Activated naive CD4-positive, alpha-beta T cell treated with anti-CD3 and anti-CD28 coated beads, Interleukin-2, amount 10 ng/mL, durations not matched to agents 7 days and 5 days (primary cell): ENCODE results near the gene DNAH11.
"Not testable (repeated sequence)": the region's sequence is repeated elsewhere in the genome, so short reads cannot be mapped to it uniquely, and the experiment has no call there.

Source experiments
- CTCF ChIA-PET: fragments of 350-600 bp; sonication (Branson Sonifier 250); formaldehyde crosslinking; loops from one replicate; lab custom pipeline; 2021; ENCODE audit warnings: antibody characterized with exemption; lab: Charles Lee
- DNase-seq: peaks from one replicate; pipeline ENCODE4 v3.0.0-alpha.2; 2020
- H3K27ac Mint-ChIP-seq: one replicate; pipeline ENCODE4 v1.8.0; 2021; ENCODE audit warnings: mild to moderate bottlenecking, moderate library complexity, mixed read lengths
- H3K27me3 Mint-ChIP-seq: one replicate; pipeline ENCODE4 v1.8.0; 2021; ENCODE audit warnings: mild to moderate bottlenecking, mixed read lengths
- H3K36me3 Mint-ChIP-seq: one replicate; pipeline ENCODE4 v1.8.0; 2021; ENCODE audit warnings: mixed read lengths
- H3K4me1 Mint-ChIP-seq: one replicate; pipeline ENCODE4 v1.8.0; 2021; ENCODE audit warnings: mixed read lengths
- H3K4me3 Mint-ChIP-seq: one replicate; pipeline ENCODE4 v1.8.0; 2021; ENCODE audit warnings: mild to moderate bottlenecking, moderate library complexity, mixed read lengths
- H3K9me3 Mint-ChIP-seq: one replicate; pipeline ENCODE4 v1.8.0; 2021; ENCODE audit warnings: mixed read lengths

Gene DNAH11

DNA sequence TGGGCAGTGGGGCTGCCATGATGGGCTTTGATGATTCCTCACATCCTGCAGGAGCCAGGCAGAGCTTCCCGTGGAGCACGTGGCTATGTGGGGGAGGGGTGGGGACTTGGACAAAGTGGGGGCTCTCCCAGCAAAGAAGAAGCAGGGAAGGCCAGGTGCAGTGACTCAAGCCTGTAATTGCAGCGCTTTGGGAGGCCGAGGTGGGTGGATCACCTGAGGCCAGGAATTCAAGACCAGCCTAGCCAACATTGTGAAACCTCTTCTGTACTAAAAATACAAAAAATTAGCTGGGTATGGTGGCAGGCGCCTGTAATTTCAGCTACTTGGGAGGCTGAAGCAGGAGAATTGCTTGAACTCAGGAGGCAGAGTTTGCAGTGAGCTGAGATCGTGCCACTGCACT, 190.1 kb downstream of the DNAH11 start:
- H3K4me3 Mint-ChIP-seq, DNase-seq, CTCF ChIA-PET, H3K27ac Mint-ChIP-seq, H3K4me1 Mint-ChIP-seq, H3K27me3 Mint-ChIP-seq, H3K9me3 Mint-ChIP-seq, H3K36me3 Mint-ChIP-seq: not testable (repeated sequence)

DNA sequence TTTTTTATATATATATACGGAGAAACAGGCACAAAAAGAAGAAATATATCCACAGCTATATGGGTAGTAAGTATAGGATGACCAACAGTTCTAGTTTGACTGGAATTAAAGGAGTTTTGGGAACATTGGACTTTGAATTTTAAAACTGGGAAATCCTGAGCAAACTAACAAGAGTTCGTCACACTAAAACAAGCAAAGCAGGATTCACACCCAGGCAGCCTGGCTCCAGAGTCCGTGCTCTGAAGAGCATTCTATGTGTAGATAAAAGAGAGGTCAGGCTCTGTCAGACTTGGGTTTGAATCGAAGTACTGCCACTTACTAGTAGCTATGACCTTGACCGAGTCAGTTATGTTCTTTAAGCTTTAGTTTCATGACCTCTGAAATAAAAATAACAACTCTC, 191.0 kb downstream of the DNAH11 start:
- no peaks in the 10 kb centered on the region for H3K4me1 Mint-ChIP-seq
- DNase-seq = no peak
- H3K9me3 Mint-ChIP-seq = no peaks in the 10 kb centered on the region
- H3K36me3 Mint-ChIP-seq = no peaks in the 10 kb centered on the region
- no peak overlapping the region for H3K4me3 Mint-ChIP-seq
- H3K27me3 Mint-ChIP-seq = no peaks in the 10 kb centered on the region
- CTCF ChIA-PET = no interaction called here
- H3K27ac Mint-ChIP-seq = no peak overlapping the region

- Mint-ChIP-seq H3K27me3 (no peaks in the 10 kb centered on the region), H3K4me3 (no peak overlapping the region), H3K36me3 (no peaks in the 10 kb centered on the region), H3K27ac (no peak overlapping the region), H3K4me1 (no peaks in the 10 kb centered on the region), H3K9me3 (no peaks in the 10 kb centered on the region)
- CTCF ChIA-PET = interaction anchor here (0.8 kb wide), 1 partner anchor 176 kb away, joined by 3 read pairs; no protein-coding TSS in a partner anchor
- DNase-seq = no peak
Observed at GRCh38 chr7:21743493-21743892, 200.7 kb downstream of the DNAH11 start.

DNA sequence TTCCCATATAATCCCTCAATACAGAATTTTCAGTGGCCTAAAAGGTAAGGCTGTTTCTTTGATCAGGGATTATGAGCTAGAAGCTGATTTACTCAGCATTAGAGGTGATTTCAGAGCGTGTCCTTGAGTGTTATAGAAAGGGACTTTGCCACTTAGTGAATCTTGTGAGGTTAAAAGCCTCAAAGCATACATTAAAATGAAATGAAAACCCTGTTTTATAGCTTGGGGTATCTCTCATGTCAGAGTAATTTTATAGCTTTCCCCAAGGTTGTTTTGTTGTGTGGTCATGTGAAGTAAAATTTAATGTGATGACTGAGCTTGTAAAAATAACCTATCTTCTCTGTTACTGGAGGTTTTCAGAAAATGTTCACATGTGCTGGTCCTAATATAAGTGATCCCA, 204.1 kb downstream of the DNAH11 start:
- H3K9me3 Mint-ChIP-seq = no peaks in the 10 kb centered on the region

DNA sequence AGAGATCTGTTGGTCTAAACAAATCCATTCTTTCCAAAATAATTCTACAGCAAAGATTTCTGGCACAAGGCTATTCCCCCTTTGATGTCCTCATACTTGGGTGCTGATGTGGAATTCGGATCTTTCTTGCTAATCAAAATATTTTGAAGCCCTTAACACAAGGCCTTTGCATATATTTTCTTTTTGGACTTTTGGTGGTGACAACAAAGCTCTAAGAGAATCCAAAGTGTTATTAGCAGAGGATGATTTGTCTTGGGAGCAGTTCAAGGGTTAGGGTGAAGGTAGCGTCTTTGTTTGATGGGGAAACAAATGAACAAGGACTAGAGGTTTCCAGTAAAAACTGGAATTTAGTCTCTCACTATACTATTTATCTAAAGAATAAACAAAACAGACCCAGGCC, 205.0 kb downstream of the DNAH11 start:
- H3K4me1 Mint-ChIP-seq = no peaks in the 10 kb centered on the region
- no peaks in the 10 kb centered on the region for H3K27me3 Mint-ChIP-seq
- H3K36me3 Mint-ChIP-seq = no peaks in the 10 kb centered on the region
- DNase-seq = no peak
- no peak overlapping the region for H3K27ac Mint-ChIP-seq
- H3K9me3 Mint-ChIP-seq = no peaks in the 10 kb centered on the region
- H3K4me3 Mint-ChIP-seq = no peak overlapping the region
- CTCF ChIA-PET = no interaction called here

More for the DNA sequence above, 204.1 kb downstream of the DNAH11 start:
- no peaks in the 10 kb centered on the region for H3K27me3 Mint-ChIP-seq
- no peaks in the 10 kb centered on the region for H3K36me3 Mint-ChIP-seq
- CTCF ChIA-PET = no interaction called here
- H3K4me3 Mint-ChIP-seq = no peak overlapping the region
- no peak for DNase-seq
- H3K4me1 Mint-ChIP-seq = no peaks in the 10 kb centered on the region
- H3K27ac Mint-ChIP-seq = no peak overlapping the region

DNA sequence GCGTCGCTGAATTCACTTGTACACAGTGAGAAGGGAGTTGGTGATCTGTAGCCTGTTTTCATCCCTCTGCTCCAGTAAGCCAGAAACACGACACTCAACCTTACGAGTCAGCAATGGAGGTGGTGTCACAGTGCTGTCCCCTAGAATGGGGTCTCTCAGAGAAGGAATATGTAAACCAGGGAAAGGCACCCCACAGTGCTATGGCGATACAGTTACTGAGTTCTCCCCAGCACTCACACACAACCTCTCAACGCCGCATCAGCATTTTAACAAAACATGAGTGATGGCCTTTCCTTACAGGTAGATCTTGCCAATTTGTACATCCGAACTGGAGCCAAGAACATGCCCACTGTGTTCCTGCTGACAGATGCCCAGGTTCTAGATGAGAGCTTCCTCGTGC, 206.5 kb downstream of the DNAH11 start:
- H3K27ac Mint-ChIP-seq = no peak overlapping the region
- no peak overlapping the region for H3K4me3 Mint-ChIP-seq
- H3K27me3 Mint-ChIP-seq = no peaks in the 10 kb centered on the region
- DNase-seq = no peak
- H3K9me3 Mint-ChIP-seq = no peaks in the 10 kb centered on the region
- CTCF ChIA-PET = no interaction called here
- no peaks in the 10 kb centered on the region for H3K4me1 Mint-ChIP-seq
- no peaks in the 10 kb centered on the region for H3K36me3 Mint-ChIP-seq

- no peak for DNase-seq
- Mint-ChIP-seq H3K27ac (no peak overlapping the region), H3K27me3 (peaks cover 6% of the 10 kb centered on the region), H3K4me3 (no peak overlapping the region), H3K4me1 (no peaks in the 10 kb centered on the region), H3K36me3 (no peaks in the 10 kb centered on the region), H3K9me3 (no peaks in the 10 kb centered on the region)
- CTCF ChIA-PET = interaction anchor here (0.6 kb wide), 1 partner anchor 22 kb away, joined by 4 read pairs; no protein-coding TSS in a partner anchor
Observed at GRCh38 chr7:21753071-21753470, 210.2 kb downstream of the DNAH11 start.

- Mint-ChIP-seq H3K27me3 (peaks cover 6% of the 10 kb centered on the region), H3K4me1 (no peaks in the 10 kb centered on the region), H3K9me3 (no peaks in the 10 kb centered on the region), H3K36me3 (no peaks in the 10 kb centered on the region), H3K4me3 (no peak overlapping the region), H3K27ac (no peak overlapping the region)
- CTCF ChIA-PET = no interaction called here
- DNase-seq = no peak
Observed at GRCh38 chr7:21754963-21755362, 212.1 kb downstream of the DNAH11 start.

- H3K27me3 Mint-ChIP-seq = peaks cover 6% of the 10 kb centered on the region
- H3K9me3 Mint-ChIP-seq = no peaks in the 10 kb centered on the region
- H3K4me1 Mint-ChIP-seq = no peaks in the 10 kb centered on the region
- H3K27ac Mint-ChIP-seq = no peak overlapping the region
- H3K4me3 Mint-ChIP-seq = no peak overlapping the region
- H3K36me3 Mint-ChIP-seq = no peaks in the 10 kb centered on the region
- DNase-seq = no peak
- CTCF ChIA-PET = no interaction called here
Observed at GRCh38 chr7:21757537-21758282, 214.9 kb downstream of the DNAH11 start.

GRCh38 chr7:21758286-21758685, 215.4 kb downstream of the DNAH11 start:
- H3K27me3 Mint-ChIP-seq = peaks cover 6% of the 10 kb centered on the region
- no peaks in the 10 kb centered on the region for H3K4me1 Mint-ChIP-seq
- no peak overlapping the region for H3K4me3 Mint-ChIP-seq
- H3K36me3 Mint-ChIP-seq = no peaks in the 10 kb centered on the region
- H3K9me3 Mint-ChIP-seq = no peaks in the 10 kb centered on the region
- DNase-seq = no peak
- H3K27ac Mint-ChIP-seq = no peak overlapping the region
- CTCF ChIA-PET = no interaction called here

DNA sequence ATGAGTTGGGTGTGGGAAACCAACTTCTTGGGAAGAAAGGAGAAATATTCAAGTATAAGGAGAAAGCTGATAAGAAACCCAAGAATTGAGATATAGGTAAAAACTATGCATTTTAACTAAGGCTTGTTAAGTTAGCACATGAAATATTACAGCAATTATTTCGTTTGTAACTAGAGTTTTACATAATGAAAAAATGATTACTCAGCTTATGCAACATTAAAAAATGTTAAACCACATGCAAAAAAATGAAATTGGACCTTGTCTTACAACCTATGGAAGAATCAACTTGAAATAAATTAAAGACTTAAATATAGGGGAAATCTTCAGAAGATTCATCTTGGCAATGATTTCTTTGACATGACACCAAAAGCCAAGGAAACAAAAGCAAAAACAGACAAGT, 219.6 kb downstream of the DNAH11 start:
- H3K9me3 Mint-ChIP-seq = no peaks in the 10 kb centered on the region
- peaks cover 11% of the 10 kb centered on the region for H3K27me3 Mint-ChIP-seq
- no peak for DNase-seq
- H3K4me1 Mint-ChIP-seq = peaks cover 3% of the 10 kb centered on the region
- CTCF ChIA-PET = no interaction called here
- no peak overlapping the region for H3K4me3 Mint-ChIP-seq
- H3K36me3 Mint-ChIP-seq = no peaks in the 10 kb centered on the region
- no peak overlapping the region for H3K27ac Mint-ChIP-seq

- Mint-ChIP-seq H3K9me3 (no peaks in the 10 kb centered on the region), H3K27ac (no peak overlapping the region), H3K4me3 (no peak overlapping the region), H3K4me1 (peaks cover 3% of the 10 kb centered on the region), H3K27me3 (peaks cover 10% of the 10 kb centered on the region), H3K36me3 (no peaks in the 10 kb centered on the region)
- CTCF ChIA-PET = interaction anchor here (5.2 kb wide), 1 partner anchor 508 kb away, joined by 26 read pairs; no protein-coding TSS in a partner anchor
- no peak for DNase-seq
Observed at GRCh38 chr7:21763818-21764217, 221.0 kb downstream of the DNAH11 start.

- Mint-ChIP-seq H3K4me3 (no peak overlapping the region), H3K27me3 (peaks cover 15% of the 10 kb centered on the region), H3K27ac (no peak overlapping the region), H3K4me1 (peaks cover 3% of the 10 kb centered on the region), H3K36me3 (no peaks in the 10 kb centered on the region), H3K9me3 (no peaks in the 10 kb centered on the region)
- DNase-seq = no peak
- CTCF ChIA-PET = interaction anchor here (5.2 kb wide), 1 partner anchor 511 kb away, joined by 26 read pairs; no protein-coding TSS in a partner anchor
Observed at GRCh38 chr7:21766218-21766617, 223.4 kb downstream of the DNAH11 start.

DNA sequence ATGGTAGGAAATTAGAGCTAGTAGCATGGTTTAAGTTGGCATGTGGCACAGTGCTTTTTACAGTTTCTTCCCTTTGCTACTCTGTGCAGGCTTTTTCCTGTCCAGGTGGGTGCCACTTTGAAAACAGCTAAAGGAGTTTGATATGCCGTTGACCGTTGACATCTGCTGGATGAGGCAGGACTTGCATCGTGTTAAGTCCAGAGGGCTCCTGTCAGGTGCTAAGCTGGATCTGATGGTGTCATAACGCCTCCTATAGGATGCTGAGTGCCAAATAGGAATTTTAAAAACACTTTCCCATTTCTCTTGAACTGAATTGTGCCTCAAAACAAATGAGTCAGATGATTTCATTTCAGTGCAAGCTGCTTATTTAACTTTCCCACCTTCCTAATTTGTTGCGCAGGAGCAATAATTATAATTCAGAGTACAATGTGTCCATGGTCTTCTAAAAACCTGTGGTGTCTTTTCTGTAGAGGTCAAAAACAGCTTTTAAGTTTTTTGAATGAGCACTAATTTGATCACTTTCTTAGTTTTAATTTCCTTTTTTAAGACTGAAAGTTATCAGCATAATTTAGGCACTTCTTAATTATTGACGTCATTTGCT, 224.6 kb downstream of the DNAH11 start:
- Mint-ChIP-seq H3K27me3 (peaks cover 19% of the 10 kb centered on the region), H3K4me1 (peaks cover 7% of the 10 kb centered on the region), H3K36me3 (no peaks in the 10 kb centered on the region), H3K9me3 (no peaks in the 10 kb centered on the region), H3K4me3 (no peak overlapping the region), H3K27ac (no peak overlapping the region)
- peak; percentile 32 for DNase-seq
- CTCF ChIA-PET = interaction anchor here (0.6 to 5.2 kb wide), 7 partner anchors 9 to 517 kb away, joined by 3 to 26 read pairs (median 3); no protein-coding TSS in a partner anchor

DNA sequence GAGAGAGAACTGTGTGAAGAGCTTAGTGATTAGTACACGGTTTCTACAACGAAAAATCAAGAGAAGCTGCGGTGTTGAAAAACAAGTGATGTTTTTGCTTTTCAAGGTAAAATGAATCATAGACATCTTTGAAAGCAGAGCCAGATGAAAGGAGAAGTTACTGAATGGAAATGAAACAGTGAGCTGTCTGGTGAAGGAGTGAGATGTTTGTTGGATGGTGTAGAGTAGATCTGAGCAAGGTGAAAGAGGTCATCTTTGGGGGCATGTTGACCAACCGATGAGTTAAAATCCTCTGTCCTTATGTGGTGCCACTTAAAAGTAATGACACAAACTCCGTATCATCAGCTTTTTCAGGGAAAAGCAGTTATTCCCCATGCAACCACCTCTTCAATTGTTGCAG, 225.4 kb downstream of the DNAH11 start:
- Mint-ChIP-seq H3K9me3 (no peaks in the 10 kb centered on the region), H3K4me3 (no peak overlapping the region), H3K27me3 (peaks cover 19% of the 10 kb centered on the region), H3K4me1 (peaks cover 7% of the 10 kb centered on the region), H3K27ac (no peak overlapping the region), H3K36me3 (no peaks in the 10 kb centered on the region)
- CTCF ChIA-PET = interaction anchor here (1.0 to 5.2 kb wide), 4 partner anchors 19 to 518 kb away, joined by 3 to 26 read pairs (median 6); no protein-coding TSS in a partner anchor
- DNase-seq = no peak
